Activated CD8-positive, alpha-beta T cell treated with anti-CD3 and anti-CD28 coated beads for 36 hours (primary cell): ENCODE data around the gene MRNIP. TPM values are rescaled to one million over a fixed set of nuclear protein-coding genes. Genes with fewer than 3 reads are reported as not detected.

Experiments used
- ATAC-seq: fragments of 200-7000 bp; cut with Tn5 transposase; one replicate; pipeline ENCODE4 v1.10.0; 2021; ENCODE audit warnings: mild to moderate bottlenecking, moderate library complexity
- CTCF ChIA-PET: fragments of 350-600 bp; sonication (Branson Sonifier 250); formaldehyde crosslinking; loops from one replicate; lab custom pipeline; 2021; ENCODE audit warnings: antibody characterized with exemption; lab: Charles Lee
- POLR2A ChIA-PET: fragments of 350-600 bp; sonication (Branson Sonifier 250); formaldehyde crosslinking; loops from one replicate; lab custom pipeline; 2021; ENCODE audit warnings: antibody characterized with exemption; lab: Charles Lee
- DNase-seq: peaks from one replicate; pipeline ENCODE4 v3.0.0-alpha.2; 2020
- H3K27ac Mint-ChIP-seq: one replicate; pipeline ENCODE4 v1.8.0; 2021; ENCODE audit warnings: mild to moderate bottlenecking, mixed read lengths
- H3K27me3 Mint-ChIP-seq: one replicate; pipeline ENCODE4 v1.8.0; 2021; ENCODE audit warnings: mixed read lengths
- H3K36me3 Mint-ChIP-seq: one replicate; pipeline ENCODE4 v1.8.0; 2021; ENCODE audit warnings: low read depth, mixed read lengths
- H3K4me1 Mint-ChIP-seq: one replicate; pipeline ENCODE4 v1.8.0; 2021; ENCODE audit warnings: low read depth, mixed read lengths
- H3K4me3 Mint-ChIP-seq: one replicate; pipeline ENCODE4 v1.8.0; 2021; ENCODE audit warnings: mild to moderate bottlenecking, moderate library complexity, mixed read lengths
- H3K9me3 Mint-ChIP-seq: one replicate; pipeline ENCODE4 v1.8.0; 2021; ENCODE audit warnings: mixed read lengths
- CTCF ChIP-seq: fragments of 200-600 bp; IDR thresholded peaks from one replicate; pipeline ENCODE4 v1.8.0; 2022; ENCODE audit warnings: antibody characterized with exemption, mild to moderate bottlenecking
- intact Hi-C: fragments of 100-400 bp; cut with micrococcal nuclease; formaldehyde crosslinking; loops from one replicate; pipeline ENCODE4 v1.10.0; 2022
- total RNA-seq, 2 experiments: library from RNA; stranded (reverse); gene quantifications; one replicate each; pipeline ENCODE4 v1.2.3, GENCODE V29; 2021

Gene MRNIP
- total RNA-seq, 2 experiments from 2014 or later = 19.8 to 21.5 TPM

GRCh38 chr5:179874536-179875292, 16.1 kb upstream of the MRNIP start:
- Mint-ChIP-seq H3K9me3 (no peaks in the 10 kb centered on the region), H3K4me1 (no peaks in the 10 kb centered on the region), H3K4me3 (no peak overlapping the region), H3K36me3 (peaks cover 21% of the 10 kb centered on the region), H3K27me3 (no peaks in the 10 kb centered on the region), H3K27ac (no peak overlapping the region)
- no peak for TF ChIP-seq CTCF
- no peak for DNase-seq
- CTCF ChIA-PET = interaction anchor here (0.9 to 1.1 kb wide), 2 partner anchors 9 to 112 kb away, joined by 3 read pairs; no protein-coding TSS in a partner anchor
- intact Hi-C loops = no loop called here
- ATAC-seq = no peak
- POLR2A ChIA-PET = interaction anchor here (0.6 kb wide), 1 partner anchor 36 kb away, joined by 3 read pairs; no protein-coding TSS in a partner anchor

- ChIA-PET CTCF (interaction anchor here (0.9 to 1.1 kb wide), 2 partner anchors 9 to 111 kb away, joined by 3 read pairs; no protein-coding TSS in a partner anchor), POLR2A (interaction anchor here (0.6 to 1.5 kb wide), 2 partner anchors 10 to 36 kb away, joined by 3 to 5 read pairs; no protein-coding TSS in a partner anchor)
- DNase-seq = no peak
- H3K27ac Mint-ChIP-seq = no peak overlapping the region
- ATAC-seq = no peak
- H3K27me3 Mint-ChIP-seq = no peaks in the 10 kb centered on the region
- peaks cover 21% of the 10 kb centered on the region for H3K36me3 Mint-ChIP-seq
- no peak for TF ChIP-seq CTCF
- H3K4me3 Mint-ChIP-seq = no peak overlapping the region
- intact Hi-C loops = no loop called here
- no peaks in the 10 kb centered on the region for H3K9me3 Mint-ChIP-seq
- H3K4me1 Mint-ChIP-seq = no peaks in the 10 kb centered on the region
Observed at GRCh38 chr5:179874136-179874535, 15.5 kb upstream of the MRNIP start.

GRCh38 chr5:179873588-179874110, 15.0 kb upstream of the MRNIP start:
- no peak for ATAC-seq
- no peak overlapping the region for H3K27ac Mint-ChIP-seq
- H3K27me3 Mint-ChIP-seq = no peaks in the 10 kb centered on the region
- no peak for DNase-seq
- H3K4me1 Mint-ChIP-seq = no peaks in the 10 kb centered on the region
- H3K4me3 Mint-ChIP-seq = no peak overlapping the region
- ChIA-PET CTCF (interaction anchor here (1.1 kb wide), 1 partner anchor 8 kb away, joined by 3 read pairs; no protein-coding TSS in a partner anchor), POLR2A (interaction anchor here (1.5 kb wide), 1 partner anchor 9 kb away, joined by 5 read pairs; no protein-coding TSS in a partner anchor)
- TF ChIP-seq CTCF = no peak
- H3K36me3 Mint-ChIP-seq = peaks cover 21% of the 10 kb centered on the region
- intact Hi-C loops = no loop called here
- no peaks in the 10 kb centered on the region for H3K9me3 Mint-ChIP-seq

GRCh38 chr5:179872828-179873575, 14.4 kb upstream of the MRNIP start:
- intact Hi-C loops = no loop called here
- H3K4me1 Mint-ChIP-seq = no peaks in the 10 kb centered on the region
- H3K4me3 Mint-ChIP-seq = no peak overlapping the region
- H3K27me3 Mint-ChIP-seq = no peaks in the 10 kb centered on the region
- ATAC-seq = peak; percentile 13
- ChIA-PET POLR2A (interaction anchor here (1.5 kb wide), 1 partner anchor 8 kb away, joined by 5 read pairs; no protein-coding TSS in a partner anchor), CTCF (interaction anchor here (0.8 to 1.1 kb wide), 2 partner anchors 8 to 29 kb away, joined by 3 read pairs; no protein-coding TSS in a partner anchor)
- no peak for DNase-seq
- H3K9me3 Mint-ChIP-seq = no peaks in the 10 kb centered on the region
- H3K27ac Mint-ChIP-seq = no peak overlapping the region
- peaks cover 23% of the 10 kb centered on the region for H3K36me3 Mint-ChIP-seq
- no peak for TF ChIP-seq CTCF
